ENCODE measurements around the gene KLHL1.

DNA sequence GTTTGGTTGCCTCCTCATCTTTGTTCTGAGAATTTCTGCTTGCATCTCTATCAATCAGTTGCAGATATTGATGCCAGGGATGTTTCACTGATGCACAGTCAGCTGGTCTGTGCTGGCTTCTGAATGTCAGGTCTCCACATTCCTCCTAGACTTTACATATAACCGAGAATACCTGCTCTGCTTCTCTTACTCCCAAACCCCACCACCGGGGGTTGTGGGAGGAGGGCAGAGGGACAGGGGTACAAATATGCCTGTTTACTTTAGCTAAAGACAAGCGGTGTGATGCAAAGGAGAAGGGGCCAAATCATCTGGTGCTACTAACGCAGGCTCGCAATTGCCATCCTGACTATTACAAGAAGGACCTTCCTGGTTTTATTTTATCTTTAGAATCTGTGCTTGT, 17.4 kb upstream of the KLHL1 start:
- TF ChIP-seq, protein P1, sequence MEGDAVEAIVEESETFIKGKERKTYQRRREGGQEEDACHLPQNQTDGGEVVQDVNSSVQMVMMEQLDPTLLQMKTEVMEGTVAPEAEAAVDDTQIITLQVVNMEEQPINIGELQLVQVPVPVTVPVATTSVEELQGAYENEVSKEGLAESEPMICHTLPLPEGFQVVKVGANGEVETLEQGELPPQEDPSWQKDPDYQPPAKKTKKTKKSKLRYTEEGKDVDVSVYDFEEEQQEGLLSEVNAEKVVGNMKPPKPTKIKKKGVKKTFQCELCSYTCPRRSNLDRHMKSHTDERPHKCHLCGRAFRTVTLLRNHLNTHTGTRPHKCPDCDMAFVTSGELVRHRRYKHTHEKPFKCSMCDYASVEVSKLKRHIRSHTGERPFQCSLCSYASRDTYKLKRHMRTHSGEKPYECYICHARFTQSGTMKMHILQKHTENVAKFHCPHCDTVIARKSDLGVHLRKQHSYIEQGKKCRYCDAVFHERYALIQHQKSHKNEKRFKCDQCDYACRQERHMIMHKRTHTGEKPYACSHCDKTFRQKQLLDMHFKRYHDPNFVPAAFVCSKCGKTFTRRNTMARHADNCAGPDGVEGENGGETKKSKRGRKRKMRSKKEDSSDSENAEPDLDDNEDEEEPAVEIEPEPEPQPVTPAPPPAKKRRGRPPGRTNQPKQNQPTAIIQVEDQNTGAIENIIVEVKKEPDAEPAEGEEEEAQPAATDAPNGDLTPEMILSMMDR (IDR thresholded peaks at IDR 0.05) = no peak
- no peak for TF ChIP-seq POLR2AphosphoS5 (IDR thresholded peaks at IDR 0.05; ENCODE audit: low read depth, low read length)

Data from Panc1 (cell line).